GM19395 (cell line): ENCODE measurements around the gene DTD1.

ENCODE experiments used
- ATAC-seq: cut with Tn5 transposase; IDR thresholded peaks from one replicate; pipeline ENCODE4 v1.9.1; 2021; ENCODE audit warnings: mild to moderate bottlenecking, moderate library complexity; ENCODE audit not compliant: unreplicated experiment

The DTD1 gene

GRCh38 chr20:18614244-18614643, 26.4 kb downstream of the DTD1 start:
- ATAC-seq = no peak

GRCh38 chr20:18615020-18615650, 27.3 kb downstream of the DTD1 start:
- ATAC-seq = no peak

- ATAC-seq = no peak
These were observed 33.1 kb downstream of the DTD1 start for GRCh38 chr20:18621004-18621403.

GRCh38 chr20:18623156-18623910, 35.5 kb downstream of the DTD1 start:
- no peak for ATAC-seq

GRCh38 chr20:18624948-18625347, 37.1 kb downstream of the DTD1 start:
- no peak for ATAC-seq

- ATAC-seq = no peak
These were observed 38.2 kb downstream of the DTD1 start for GRCh38 chr20:18625907-18626655.

- no peak for ATAC-seq
These were observed 40.6 kb downstream of the DTD1 start for GRCh38 chr20:18628330-18628920.

- peak; percentile 91 for ATAC-seq
These were observed 44.4 kb downstream of the DTD1 start for GRCh38 chr20:18632196-18632789.

GRCh38 chr20:18633411-18633810, 45.6 kb downstream of the DTD1 start:
- no peak for ATAC-seq

- ATAC-seq = no peak
These were observed 46.6 kb downstream of the DTD1 start for GRCh38 chr20:18634501-18634900.

GRCh38 chr20:18635380-18635779, 47.5 kb downstream of the DTD1 start:
- no peak for ATAC-seq

GRCh38 chr20:18637224-18637623, 49.4 kb downstream of the DTD1 start:
- ATAC-seq = no peak

- ATAC-seq = no peak
These were observed 50.9 kb downstream of the DTD1 start for GRCh38 chr20:18638768-18639167.

- ATAC-seq = no peak
These were observed 51.7 kb downstream of the DTD1 start for GRCh38 chr20:18639501-18639979.

- no peak for ATAC-seq
These were observed 57.4 kb downstream of the DTD1 start for GRCh38 chr20:18645196-18645745.

- no peak for ATAC-seq
These were observed 58.0 kb downstream of the DTD1 start for GRCh38 chr20:18645851-18646250.

GRCh38 chr20:18647777-18648176, 59.9 kb downstream of the DTD1 start:
- no peak for ATAC-seq

- ATAC-seq = no peak
These were observed 62.4 kb downstream of the DTD1 start for GRCh38 chr20:18650224-18650623.

GRCh38 chr20:18653736-18654447, 66.0 kb downstream of the DTD1 start:
- ATAC-seq = no peak

- ATAC-seq = no peak
These were observed 66.6 kb downstream of the DTD1 start for GRCh38 chr20:18654448-18654773.
